HepG2 (cell line): ENCODE measurements around the gene EMP2. TPM values are rescaled to one million over a fixed set of nuclear protein-coding genes. Genes with fewer than 3 reads are reported as not detected.

ENCODE experiments used
- CHD4 ChIP-seq: fragments of 200-600 bp; sonication (generic); IDR thresholded peaks from 2 replicates; pipeline ENCODE4 v1.7.0; 2017; ENCODE audit warnings: mild to moderate bottlenecking, low read length, borderline replicate concordance
- DNMT3B ChIP-seq: conservative IDR thresholded peaks from 2 replicates; pipeline ENCODE4 v1.6.1; 2016; ENCODE audit warnings: missing biosample characterization, control low read depth
- ELF4 ChIP-seq: sonication (generic); formaldehyde crosslinking; IDR thresholded peaks from 2 replicates; pipeline ENCODE4 v1.5.0; 2020; ENCODE audit warnings: missing genetic modification reagents, mild to moderate bottlenecking, moderate library complexity, borderline replicate concordance
- GATAD1 ChIP-seq: IDR thresholded peaks from 2 replicates; pipeline ENCODE4 v1.6.1; 2016; ENCODE audit warnings: missing genetic modification reagents, missing compliant biosample characterization
- NBN ChIP-seq: fragments of 450-650 bp; conservative IDR thresholded peaks from 2 replicates; pipeline ENCODE4 v1.6.1; 2017
- NFATC3 ChIP-seq: sonication (generic); formaldehyde crosslinking; IDR thresholded peaks from 2 replicates; pipeline ENCODE4 v1.5.1; 2020; ENCODE audit warnings: mild to moderate bottlenecking, missing genetic modification reagents
- NR2C2 ChIP-seq: sonication (generic); formaldehyde crosslinking; IDR thresholded peaks from 2 replicates; pipeline ENCODE4 v1.4.0; 2020; ENCODE audit warnings: missing genetic modification reagents, mild to moderate bottlenecking, moderate library complexity, borderline replicate concordance
- NRL ChIP-seq: sonication (generic); formaldehyde crosslinking; IDR thresholded peaks from 2 replicates; pipeline ENCODE4 v1.5.0; 2020; ENCODE audit warnings: missing genetic modification reagents, mild to moderate bottlenecking, moderate library complexity, borderline replicate concordance
- POLR2G ChIP-seq: fragments of 200-400 bp; formaldehyde crosslinking; IDR thresholded peaks from 2 replicates; pipeline ENCODE4 v1.6.1; 2018; ENCODE audit warnings: mild to moderate bottlenecking, low read depth, low read length, moderate library complexity
- RNF2 ChIP-seq: fragments of 450-650 bp; conservative IDR thresholded peaks from 2 replicates; pipeline ENCODE4 v1.6.1; 2016; ENCODE audit warnings: low read depth
- SMAD1 ChIP-seq: sonication (generic); formaldehyde crosslinking; IDR thresholded peaks from 2 replicates; pipeline ENCODE4 v1.4.0; 2020; ENCODE audit warnings: missing genetic modification reagents, low read depth, mild to moderate bottlenecking, borderline replicate concordance
- SPEN ChIP-seq: sonication (generic); formaldehyde crosslinking; IDR thresholded peaks from 2 replicates; pipeline ENCODE4 v1.5.1; 2020; ENCODE audit warnings: low read depth, mild to moderate bottlenecking, missing genetic modification reagents
- SUZ12 ChIP-seq: fragments of 150-350 bp; IDR thresholded peaks from 2 replicates; pipeline ENCODE4 v1.6.1; 2014; ENCODE audit warnings: low read depth, low read length
- ZBTB7A ChIP-seq: sonication (generic); formaldehyde crosslinking; IDR thresholded peaks from 2 replicates; pipeline ENCODE4 v1.8.0; 2022; ENCODE audit warnings: mild to moderate bottlenecking, missing genetic modification reagents
- ZFP36L2 ChIP-seq: sonication (generic); formaldehyde crosslinking; IDR thresholded peaks from 2 replicates; pipeline ENCODE4 v1.4.0; 2020; ENCODE audit warnings: missing genetic modification reagents
- ZNF33A ChIP-seq: sonication (generic); formaldehyde crosslinking; IDR thresholded peaks from 2 replicates; pipeline ENCODE4 v1.5.1; 2020; ENCODE audit warnings: missing genetic modification reagents, mild to moderate bottlenecking, moderate library complexity, borderline replicate concordance
- ZNF7 ChIP-seq: IDR thresholded peaks from 2 replicates; pipeline ENCODE4 v1.6.1; 2016; ENCODE audit warnings: missing biosample characterization, missing genetic modification reagents
- polyA plus RNA-seq, 8 experiments: library from polyadenylated mRNA; depleted of rRNA in 3 of 8; stranded (reverse) in 7 of 8; unstranded in 1 of 8; fragments of >200 nt; fragmentation: Illumina TruSeq in 4 of 8; extraction: Trizol in 4 of 8; gene quantifications; 2 replicates each; pipeline versions ENCODE4 v1.2.1 to v1.2.3, GENCODE V29; 2011 to 2016; ENCODE audit warnings: low read depth in 4 of 8, missing spikeins in 1 of 8, mixed read lengths in 1 of 8; ENCODE audit not compliant: insufficient read depth in 1 of 8
- total RNA-seq, 5 experiments: library from RNA; depleted of rRNA; stranded (reverse); fragments of >200 nt; fragmentation: Illumina TruSeq; extraction: Trizol; gene quantifications; 2 replicates each; pipeline ENCODE4 v1.2.3, GENCODE V29; 2016; ENCODE audit warnings: low read depth in 1 of 5
- TF ChIP-seq, protein P1 (sequence below): sonication (generic); formaldehyde crosslinking; IDR thresholded peaks from 2 replicates; pipeline ENCODE4 v1.4.0; 2020; ENCODE audit warnings: mild to moderate bottlenecking, missing genetic modification reagents
- TF ChIP-seq, protein P2 (sequence below): sonication (generic); formaldehyde crosslinking; IDR thresholded peaks from 2 replicates; pipeline ENCODE4 v1.4.0; 2020; ENCODE audit warnings: mild to moderate bottlenecking, missing genetic modification reagents
- TF ChIP-seq, protein P3 (sequence below): sonication (generic); formaldehyde crosslinking; IDR thresholded peaks from 2 replicates; pipeline ENCODE4 v1.5.1; 2020; ENCODE audit warnings: missing genetic modification reagents, mild to moderate bottlenecking, borderline replicate concordance
- TF ChIP-seq, protein P4 (sequence below): sonication (generic); formaldehyde crosslinking; IDR thresholded peaks from 2 replicates; pipeline ENCODE4 v1.4.0; 2020; ENCODE audit warnings: mild to moderate bottlenecking, missing genetic modification reagents

EMP2 gene
- total and polyA plus RNA-seq, 2 of the 13 experiments (the other 11 are each of a cell fraction or from before 2014, with no cell fraction given) = 24.6 to 91.2 TPM

DNA sequence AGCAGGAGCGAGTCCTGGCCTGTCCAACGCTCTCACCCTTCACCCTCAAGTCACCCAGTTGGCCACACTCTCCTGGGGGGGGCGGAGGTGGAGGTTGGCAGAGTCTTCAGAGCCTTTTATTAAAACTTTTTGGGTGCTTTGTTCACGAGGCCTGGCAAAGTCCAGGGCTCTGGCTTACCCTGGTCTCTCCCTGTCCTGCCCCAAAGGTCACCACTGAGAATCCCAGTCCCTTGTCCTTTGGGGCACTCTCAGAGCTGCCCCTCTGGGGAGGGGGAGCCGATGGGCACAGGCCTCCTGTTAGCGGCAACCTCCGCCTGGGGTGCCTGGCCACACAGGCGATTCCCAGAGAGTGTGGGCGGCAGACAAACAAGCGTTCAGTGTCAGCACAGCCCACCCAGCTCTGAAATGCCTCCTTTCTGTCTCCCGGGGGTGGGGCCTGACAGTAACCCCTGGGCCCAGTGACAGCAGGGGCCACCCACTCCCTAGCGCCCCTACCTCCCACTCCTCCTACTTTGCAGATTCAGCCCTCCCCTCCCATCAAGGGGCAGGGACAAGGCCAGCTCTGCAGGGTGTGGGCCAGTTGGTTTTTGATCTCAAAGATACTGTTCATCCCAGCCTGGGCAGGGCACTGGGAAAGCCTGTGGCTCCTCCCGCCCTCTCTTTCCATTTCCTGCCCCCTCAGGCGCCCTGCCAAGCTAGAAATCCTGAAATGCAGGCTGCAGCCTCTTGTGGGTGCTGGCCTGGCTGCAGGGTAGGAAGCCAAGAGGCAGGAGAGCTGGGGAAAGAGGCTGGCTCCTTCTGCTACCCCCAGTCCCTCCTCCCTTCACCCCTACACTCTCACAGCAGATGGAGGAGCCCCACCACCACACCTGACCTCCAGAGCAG is 36.6 kb upstream of the EMP2 start (continued):
- TF ChIP-seq NR2C2 (CRISPR knock-in tag) (peak; percentile 39; the same call in 1 of the 2 replicates), ZNF33A (CRISPR knock-in tag) (0 out of 2 replicates have a peak, but pooled peaks have one; percentile 44), SUZ12 (no peak), SMAD1 (CRISPR knock-in tag) (peak; percentile 75; the same call in 1 of the 2 replicates), DNMT3B (no peak), NBN (no peak), ZFP36L2 (CRISPR knock-in tag) (no peak; the same call in 1 of the 2 replicates), NRL (CRISPR knock-in tag) (peak; percentile 77; the same call in 1 of the 2 replicates), NFATC3 (no peak), CHD4 (peak; percentile 20; the same call in 1 of the 2 replicates), POLR2G (peak; percentile 65), SPEN (peak; percentile 86), RNF2 (no peak), ZBTB7A (CRISPR knock-in tag) (peak; percentile 98), ZNF7 (CRISPR knock-in tag) (peak; percentile 82), ELF4 (CRISPR knock-in tag) (peak; percentile 35; the same call in 1 of the 2 replicates), GATAD1 (CRISPR knock-in tag) (0 out of 2 replicates have a peak, but pooled peaks have one; percentile 10)
- TF ChIP-seq, protein P1, sequence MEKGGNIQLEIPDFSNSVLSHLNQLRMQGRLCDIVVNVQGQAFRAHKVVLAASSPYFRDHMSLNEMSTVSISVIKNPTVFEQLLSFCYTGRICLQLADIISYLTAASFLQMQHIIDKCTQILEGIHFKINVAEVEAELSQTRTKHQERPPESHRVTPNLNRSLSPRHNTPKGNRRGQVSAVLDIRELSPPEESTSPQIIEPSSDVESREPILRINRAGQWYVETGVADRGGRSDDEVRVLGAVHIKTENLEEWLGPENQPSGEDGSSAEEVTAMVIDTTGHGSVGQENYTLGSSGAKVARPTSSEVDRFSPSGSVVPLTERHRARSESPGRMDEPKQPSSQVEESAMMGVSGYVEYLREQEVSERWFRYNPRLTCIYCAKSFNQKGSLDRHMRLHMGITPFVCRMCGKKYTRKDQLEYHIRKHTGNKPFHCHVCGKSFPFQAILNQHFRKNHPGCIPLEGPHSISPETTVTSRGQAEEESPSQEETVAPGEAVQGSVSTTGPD (CRISPR knock-in tag) = no peak
- TF ChIP-seq, protein P2, sequence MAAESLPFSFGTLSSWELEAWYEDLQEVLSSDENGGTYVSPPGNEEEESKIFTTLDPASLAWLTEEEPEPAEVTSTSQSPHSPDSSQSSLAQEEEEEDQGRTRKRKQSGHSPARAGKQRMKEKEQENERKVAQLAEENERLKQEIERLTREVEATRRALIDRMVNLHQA (CRISPR knock-in tag) = no peak
- TF ChIP-seq, protein P3, sequence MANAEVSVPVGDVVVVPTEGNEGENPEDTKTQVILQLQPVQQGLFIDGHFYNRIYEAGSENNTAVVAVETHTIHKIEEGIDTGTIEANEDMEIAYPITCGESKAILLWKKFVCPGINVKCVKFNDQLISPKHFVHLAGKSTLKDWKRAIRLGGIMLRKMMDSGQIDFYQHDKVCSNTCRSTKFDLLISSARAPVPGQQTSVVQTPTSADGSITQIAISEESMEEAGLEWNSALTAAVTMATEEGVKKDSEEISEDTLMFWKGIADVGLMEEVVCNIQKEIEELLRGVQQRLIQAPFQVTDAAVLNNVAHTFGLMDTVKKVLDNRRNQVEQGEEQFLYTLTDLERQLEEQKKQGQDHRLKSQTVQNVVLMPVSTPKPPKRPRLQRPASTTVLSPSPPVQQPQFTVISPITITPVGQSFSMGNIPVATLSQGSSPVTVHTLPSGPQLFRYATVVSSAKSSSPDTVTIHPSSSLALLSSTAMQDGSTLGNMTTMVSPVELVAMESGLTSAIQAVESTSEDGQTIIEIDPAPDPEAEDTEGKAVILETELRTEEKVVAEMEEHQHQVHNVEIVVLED = 0 out of 2 replicates have a peak, but pooled peaks have one; percentile 62
- TF ChIP-seq, protein P4, sequence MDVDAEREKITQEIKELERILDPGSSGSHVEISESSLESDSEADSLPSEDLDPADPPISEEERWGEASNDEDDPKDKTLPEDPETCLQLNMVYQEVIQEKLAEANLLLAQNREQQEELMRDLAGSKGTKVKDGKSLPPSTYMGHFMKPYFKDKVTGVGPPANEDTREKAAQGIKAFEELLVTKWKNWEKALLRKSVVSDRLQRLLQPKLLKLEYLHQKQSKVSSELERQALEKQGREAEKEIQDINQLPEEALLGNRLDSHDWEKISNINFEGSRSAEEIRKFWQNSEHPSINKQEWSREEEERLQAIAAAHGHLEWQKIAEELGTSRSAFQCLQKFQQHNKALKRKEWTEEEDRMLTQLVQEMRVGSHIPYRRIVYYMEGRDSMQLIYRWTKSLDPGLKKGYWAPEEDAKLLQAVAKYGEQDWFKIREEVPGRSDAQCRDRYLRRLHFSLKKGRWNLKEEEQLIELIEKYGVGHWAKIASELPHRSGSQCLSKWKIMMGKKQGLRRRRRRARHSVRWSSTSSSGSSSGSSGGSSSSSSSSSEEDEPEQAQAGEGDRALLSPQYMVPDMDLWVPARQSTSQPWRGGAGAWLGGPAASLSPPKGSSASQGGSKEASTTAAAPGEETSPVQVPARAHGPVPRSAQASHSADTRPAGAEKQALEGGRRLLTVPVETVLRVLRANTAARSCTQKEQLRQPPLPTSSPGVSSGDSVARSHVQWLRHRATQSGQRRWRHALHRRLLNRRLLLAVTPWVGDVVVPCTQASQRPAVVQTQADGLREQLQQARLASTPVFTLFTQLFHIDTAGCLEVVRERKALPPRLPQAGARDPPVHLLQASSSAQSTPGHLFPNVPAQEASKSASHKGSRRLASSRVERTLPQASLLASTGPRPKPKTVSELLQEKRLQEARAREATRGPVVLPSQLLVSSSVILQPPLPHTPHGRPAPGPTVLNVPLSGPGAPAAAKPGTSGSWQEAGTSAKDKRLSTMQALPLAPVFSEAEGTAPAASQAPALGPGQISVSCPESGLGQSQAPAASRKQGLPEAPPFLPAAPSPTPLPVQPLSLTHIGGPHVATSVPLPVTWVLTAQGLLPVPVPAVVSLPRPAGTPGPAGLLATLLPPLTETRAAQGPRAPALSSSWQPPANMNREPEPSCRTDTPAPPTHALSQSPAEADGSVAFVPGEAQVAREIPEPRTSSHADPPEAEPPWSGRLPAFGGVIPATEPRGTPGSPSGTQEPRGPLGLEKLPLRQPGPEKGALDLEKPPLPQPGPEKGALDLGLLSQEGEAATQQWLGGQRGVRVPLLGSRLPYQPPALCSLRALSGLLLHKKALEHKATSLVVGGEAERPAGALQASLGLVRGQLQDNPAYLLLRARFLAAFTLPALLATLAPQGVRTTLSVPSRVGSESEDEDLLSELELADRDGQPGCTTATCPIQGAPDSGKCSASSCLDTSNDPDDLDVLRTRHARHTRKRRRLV (CRISPR knock-in tag) = no peak
